Neural progenitor cell (in vitro differentiated cells): ENCODE measurements around the gene FKBP3.

ENCODE experiments used
- CTCF ChIP-seq: fragments of 200-600 bp; sonication (generic); IDR thresholded peaks from 2 replicates; pipeline ENCODE4 v1.5.1; 2017; ENCODE audit warnings: antibody characterized with exemption, mild to moderate bottlenecking
- EZH2 ChIP-seq: fragments of 200-600 bp; sonication (generic); IDR thresholded peaks from 2 replicates; pipeline ENCODE4 v1.6.1; 2017; ENCODE audit warnings: antibody characterized with exemption, mild to moderate bottlenecking, moderate library complexity
- EZH2phosphoT487 ChIP-seq: fragments of 200-600 bp; sonication (generic); IDR thresholded peaks from 2 replicates; pipeline ENCODE4 v1.6.1; 2017; ENCODE audit warnings: antibody characterized with exemption

DNA sequence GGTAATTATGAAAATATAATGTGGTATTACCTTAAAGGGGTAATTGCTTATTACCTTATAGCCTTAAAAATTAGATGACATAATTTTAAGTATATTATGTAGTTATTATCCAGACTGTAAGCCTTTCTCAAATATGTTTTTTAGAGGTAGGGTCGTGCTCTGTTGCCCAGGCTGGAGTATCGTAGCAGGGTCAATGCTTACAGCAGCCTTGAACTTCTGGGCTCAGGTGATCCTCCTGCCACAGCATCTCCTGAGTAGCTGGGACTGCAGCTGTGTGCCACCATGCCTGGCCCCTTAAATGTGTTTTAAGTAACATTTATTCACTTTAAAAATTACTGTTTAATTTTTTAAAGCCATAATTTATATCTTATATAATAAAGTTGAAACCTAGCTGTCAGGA is 40.0 kb downstream of the FKBP3 start:
- TF ChIP-seq EZH2, result no peak
- no peak for TF ChIP-seq EZH2phosphoT487
- no peak for TF ChIP-seq CTCF
